HepG2 (cell line): ENCODE results near the gene DYNC2LI1. TPM values are rescaled to one million over a fixed set of nuclear protein-coding genes. Genes with fewer than 3 reads are reported as not detected.
A peak's percentile ranks its signal among the peaks of the same experiment; 100 is the strongest.

Experiments
- AGO1 ChIP-seq: fragments of 200-400 bp; formaldehyde crosslinking; IDR thresholded peaks from 2 replicates; pipeline ENCODE4 v1.6.1; 2017; ENCODE audit warnings: mild to moderate bottlenecking, low read depth, low read length, moderate library complexity; ENCODE audit not compliant: poor library complexity, severe bottlenecking
- E2F1 ChIP-seq: sonication (generic); formaldehyde crosslinking; IDR thresholded peaks from 2 replicates; pipeline ENCODE4 v1.5.0; 2020; ENCODE audit warnings: missing genetic modification reagents
- ELF3 ChIP-seq: IDR thresholded peaks from 2 replicates; pipeline ENCODE4 v1.6.1; 2016; ENCODE audit warnings: missing genetic modification reagents, missing compliant biosample characterization
- HDAC6 ChIP-seq: fragments of 200-600 bp; sonication (generic); IDR thresholded peaks from 2 replicates; pipeline ENCODE4 v1.7.0; 2017; ENCODE audit warnings: mild to moderate bottlenecking, antibody characterized with exemption, low read length, low read depth
- MED1 ChIP-seq: sonication (generic); formaldehyde crosslinking; IDR thresholded peaks from 2 replicates; pipeline ENCODE4 v1.4.0; 2020; ENCODE audit warnings: missing genetic modification reagents
- MTF2 ChIP-seq: sonication (generic); formaldehyde crosslinking; IDR thresholded peaks from 2 replicates; pipeline ENCODE4 v1.5.0; 2020; ENCODE audit warnings: missing genetic modification reagents, borderline replicate concordance
- PHF5A ChIP-seq: IDR thresholded peaks from one replicate; pipeline ENCODE4 v1.6.1; 2018; ENCODE audit warnings: low read depth, missing genetic modification reagents; ENCODE audit not compliant: unreplicated experiment
- RBAK ChIP-seq: sonication (generic); formaldehyde crosslinking; IDR thresholded peaks from 2 replicates; pipeline ENCODE4 v1.5.1; 2020; ENCODE audit warnings: mild to moderate bottlenecking, missing genetic modification reagents
- RCOR2 ChIP-seq: IDR thresholded peaks from 2 replicates; pipeline ENCODE4 v1.6.1; 2016; ENCODE audit warnings: missing biosample characterization, missing genetic modification reagents
- SIN3B ChIP-seq: fragments of 150-350 bp; IDR thresholded peaks from 2 replicates; pipeline ENCODE4 v1.6.1; 2014; ENCODE audit warnings: low read length
- TARDBP ChIP-seq: sonication (generic); formaldehyde crosslinking; IDR thresholded peaks from 2 replicates; pipeline ENCODE4 v1.8.0; 2022; ENCODE audit warnings: mild to moderate bottlenecking, missing genetic modification reagents
- TFDP1 ChIP-seq: IDR thresholded peaks from 2 replicates; pipeline ENCODE4 v1.6.1; 2016; ENCODE audit warnings: missing compliant biosample characterization, missing genetic modification reagents, borderline replicate concordance
- YEATS4 ChIP-seq: sonication (generic); formaldehyde crosslinking; IDR thresholded peaks from 2 replicates; pipeline ENCODE4 v1.4.0; 2020; ENCODE audit warnings: missing genetic modification reagents, borderline replicate concordance
- ZNF17 ChIP-seq: sonication (generic); formaldehyde crosslinking; IDR thresholded peaks from 2 replicates; pipeline ENCODE4 v1.5.0; 2020; ENCODE audit warnings: mild to moderate bottlenecking, missing genetic modification reagents
- ZNF18 ChIP-seq: sonication (generic); formaldehyde crosslinking; IDR thresholded peaks from 2 replicates; pipeline ENCODE4 v1.8.0; 2022; ENCODE audit warnings: mild to moderate bottlenecking, missing genetic modification reagents; ENCODE audit not compliant: insufficient replicate concordance
- ZNF253 ChIP-seq: sonication (generic); formaldehyde crosslinking; IDR thresholded peaks from 2 replicates; pipeline ENCODE4 v1.8.0; 2022; ENCODE audit warnings: mild to moderate bottlenecking, missing genetic modification reagents, borderline replicate concordance
- ZNF331 ChIP-seq: sonication (generic); formaldehyde crosslinking; IDR thresholded peaks from 2 replicates; pipeline ENCODE4 v1.4.0; 2020; ENCODE audit warnings: missing genetic modification reagents
- ZNF350 ChIP-seq: sonication (generic); formaldehyde crosslinking; IDR thresholded peaks from 2 replicates; pipeline ENCODE4 v1.4.0; 2020; ENCODE audit warnings: mild to moderate bottlenecking, low read depth, missing genetic modification reagents, borderline replicate concordance
- ZNF367 ChIP-seq: sonication (generic); formaldehyde crosslinking; IDR thresholded peaks from 2 replicates; pipeline ENCODE4 v1.4.0; 2020; ENCODE audit warnings: missing genetic modification reagents, borderline replicate concordance
- ZNF451 ChIP-seq: sonication (generic); formaldehyde crosslinking; IDR thresholded peaks from 2 replicates; pipeline ENCODE4 v1.5.0; 2020; ENCODE audit warnings: mild to moderate bottlenecking, missing genetic modification reagents
- ZNF570 ChIP-seq: sonication (generic); formaldehyde crosslinking; IDR thresholded peaks from 2 replicates; pipeline ENCODE4 v1.4.0; 2020; ENCODE audit warnings: mild to moderate bottlenecking, missing genetic modification reagents, borderline replicate concordance
- ZNF678 ChIP-seq: sonication (generic); formaldehyde crosslinking; IDR thresholded peaks from 2 replicates; pipeline ENCODE4 v1.4.0; 2020; ENCODE audit warnings: mild to moderate bottlenecking, missing genetic modification reagents
- ZNF737 ChIP-seq: sonication (generic); formaldehyde crosslinking; IDR thresholded peaks from 2 replicates; pipeline ENCODE4 v1.5.0; 2020; ENCODE audit warnings: missing genetic modification reagents, mild to moderate bottlenecking, borderline replicate concordance
- ZNF883 ChIP-seq: sonication (generic); formaldehyde crosslinking; IDR thresholded peaks from 2 replicates; pipeline ENCODE4 v1.5.1; 2020; ENCODE audit warnings: mild to moderate bottlenecking, missing genetic modification reagents; ENCODE audit errors: not compliant biosample characterization
- ZSCAN12 ChIP-seq: sonication (generic); formaldehyde crosslinking; IDR thresholded peaks from 2 replicates; pipeline ENCODE4 v1.9.0; 2021; ENCODE audit warnings: mild to moderate bottlenecking, missing genetic modification reagents
- ZSCAN22 ChIP-seq: sonication (generic); formaldehyde crosslinking; IDR thresholded peaks from 2 replicates; pipeline ENCODE4 v1.4.0; 2020; ENCODE audit warnings: mild to moderate bottlenecking, missing genetic modification reagents
- polyA plus RNA-seq, 8 experiments: library from polyadenylated mRNA; depleted of rRNA in 3 of 8; stranded (reverse) in 7 of 8; unstranded in 1 of 8; fragments of >200 nt; fragmentation: Illumina TruSeq in 4 of 8; extraction: Trizol in 4 of 8; gene quantifications; 2 replicates each; pipeline versions ENCODE4 v1.2.1 to v1.2.3, GENCODE V29; 2011 to 2016; ENCODE audit warnings: low read depth in 4 of 8, missing spikeins in 1 of 8, mixed read lengths in 1 of 8; ENCODE audit not compliant: insufficient read depth in 1 of 8
- total RNA-seq, 5 experiments: library from RNA; depleted of rRNA; stranded (reverse); fragments of >200 nt; fragmentation: Illumina TruSeq; extraction: Trizol; gene quantifications; 2 replicates each; pipeline ENCODE4 v1.2.3, GENCODE V29; 2016; ENCODE audit warnings: low read depth in 1 of 5
- TF ChIP-seq, protein P1 (sequence below): IDR thresholded peaks from 2 replicates; pipeline ENCODE4 v1.6.1; 2016

The DYNC2LI1 gene
- total and polyA plus RNA-seq, 2 of the 13 experiments (the other 11 are each of a cell fraction or from before 2014, with no cell fraction given), result 16.9 to 23.2 TPM

GRCh38 chr2:43838560-43839267 is 64.9 kb downstream of the DYNC2LI1 start, which contains the start of the genes ABCG5 and ABCG8 (continued):
- no peak; the same call in 1 of the 2 replicates for TF ChIP-seq TFDP1
- TF ChIP-seq SIN3B, result peak; percentile 45; the same call in 1 of the 2 replicates
- TF ChIP-seq ZNF678 (CRISPR knock-in tag), result no peak; the same call in 1 of the 2 replicates
- peak; percentile 55 for TF ChIP-seq ELF3 (CRISPR knock-in tag)
- TF ChIP-seq, protein P1, sequence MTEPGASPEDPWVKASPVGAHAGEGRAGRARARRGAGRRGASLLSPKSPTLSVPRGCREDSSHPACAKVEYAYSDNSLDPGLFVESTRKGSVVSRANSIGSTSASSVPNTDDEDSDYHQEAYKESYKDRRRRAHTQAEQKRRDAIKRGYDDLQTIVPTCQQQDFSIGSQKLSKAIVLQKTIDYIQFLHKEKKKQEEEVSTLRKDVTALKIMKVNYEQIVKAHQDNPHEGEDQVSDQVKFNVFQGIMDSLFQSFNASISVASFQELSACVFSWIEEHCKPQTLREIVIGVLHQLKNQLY (CRISPR knock-in tag), result no peak
- TF ChIP-seq ZNF17 (CRISPR knock-in tag), result no peak
- TF ChIP-seq HDAC6, result no peak
- no peak for TF ChIP-seq MTF2
- peak; percentile 72; the same call in 1 of the 2 replicates for TF ChIP-seq E2F1
- TF ChIP-seq PHF5A (CRISPR knock-in tag), result no peak
- peak; percentile 56; the same call in 1 of the 2 replicates for TF ChIP-seq ZNF367 (CRISPR knock-in tag)
- TF ChIP-seq TARDBP (CRISPR knock-in tag), result peak; percentile 74; the same call in 1 of the 2 replicates
- peak; percentile 89 for TF ChIP-seq YEATS4 (CRISPR knock-in tag)
- peak; percentile 30; the same call in 1 of the 2 replicates for TF ChIP-seq ZNF331
- TF ChIP-seq ZNF570, result no peak
- TF ChIP-seq ZNF883, result peak; percentile 16
- TF ChIP-seq ZNF18 (CRISPR knock-in tag), result peak; percentile 83
- TF ChIP-seq ZNF737 (CRISPR knock-in tag), result peak; percentile 89; the same call in 1 of the 2 replicates
- TF ChIP-seq AGO1, result peak; percentile 73
- peak; percentile 80 for TF ChIP-seq ZNF350 (CRISPR knock-in tag)
- no peak for TF ChIP-seq ZNF253 (CRISPR knock-in tag)
- TF ChIP-seq MED1 (CRISPR knock-in tag), result peak; percentile 48
- TF ChIP-seq ZSCAN12 (CRISPR knock-in tag), result no peak
- TF ChIP-seq RCOR2 (CRISPR knock-in tag), result no peak
- no peak for TF ChIP-seq RBAK (CRISPR knock-in tag)
- peak; percentile 47; the same call in 1 of the 2 replicates for TF ChIP-seq ZNF451 (CRISPR knock-in tag)
- peak; percentile 85; the same call in 1 of the 2 replicates for TF ChIP-seq ZSCAN22
